AG04449 (cell line): Measurements from ENCODE around the gene KRTAP20-3.

Experiments used
- CTCF ChIA-PET: fragments of 350-600 bp; formaldehyde crosslinking; extraction: SDS; loops from one replicate; lab custom pipeline; 2021; ENCODE audit warnings: antibody characterized with exemption; lab: Yijun Ruan, JAX
- POLR2A ChIA-PET: fragments of 400-600, 350-600 bp; formaldehyde crosslinking; extraction: SDS; loops from one replicate; lab custom pipeline; 2020; ENCODE audit warnings: antibody characterized with exemption, inconsistent platforms; lab: Yijun Ruan, JAX
- DNase-seq: peaks from one replicate; pipeline ENCODE4 v3.0.0-alpha.2; 2010; ENCODE audit warnings: low read depth, low spot score
- H3K4me3 ChIP-seq: 2 replicates; pipeline ENCODE4 v1.5.1; 2011; ENCODE audit warnings: low read depth, mild to moderate bottlenecking, control low read depth, low read length
- CTCF ChIP-seq: IDR thresholded peaks from one replicate; pipeline ENCODE4 v1.5.1; 2011; ENCODE audit warnings: mild to moderate bottlenecking, moderate library complexity, low read length, control low read depth, inconsistent platforms; ENCODE audit not compliant: insufficient read depth; ENCODE audit errors: missing control alignments

Gene KRTAP20-3

GRCh38 chr21:30628109-30628508 lies 14.6 kb upstream of the KRTAP20-3 start:
- CTCF ChIA-PET: no interaction called here
- DNase-seq: no peak
- POLR2A ChIA-PET: no interaction called here
- TF ChIP-seq CTCF: no peak
- no peak overlapping the region for H3K4me3 ChIP-seq

- DNase-seq: no peak
- TF ChIP-seq CTCF: no peak
- no peak overlapping the region for H3K4me3 ChIP-seq
- ChIA-PET POLR2A (no interaction called here), CTCF (no interaction called here)
Measured at GRCh38 chr21:30629200-30629599, 13.5 kb upstream of the KRTAP20-3 start.

GRCh38 chr21:30634906-30635305 lies 7.8 kb upstream of the KRTAP20-3 start, which contains the start of gene KRTAP20-2:
Gene KRTAP20-2, plus strand, starts transcription at chr21:30635206. Its CDS starts 58 bp downstream, at chr21:30635264.
- POLR2A ChIA-PET: no interaction called here
- no peak for DNase-seq
- CTCF ChIA-PET: no interaction called here
- H3K4me3 ChIP-seq: no peak within 1 kb of the TSS
- no peak for TF ChIP-seq CTCF

- TF ChIP-seq CTCF: no peak
- POLR2A ChIA-PET: no interaction called here
- CTCF ChIA-PET: no interaction called here
- no peak overlapping the region for H3K4me3 ChIP-seq
- no peak for DNase-seq
Measured at GRCh38 chr21:30638686-30639085, 4.0 kb upstream of the KRTAP20-3 start.

GRCh38 chr21:30646904-30647414 lies 4.3 kb downstream of the KRTAP20-3 start:
- TF ChIP-seq CTCF: no peak
- no peak for DNase-seq
- CTCF ChIA-PET: no interaction called here
- no peak overlapping the region for H3K4me3 ChIP-seq
- POLR2A ChIA-PET: no interaction called here

GRCh38 chr21:30652891-30653290 lies 10.2 kb downstream of the KRTAP20-3 start:
- CTCF ChIA-PET: no interaction called here
- H3K4me3 ChIP-seq: no peak overlapping the region
- POLR2A ChIA-PET: no interaction called here
- no peak for DNase-seq
- no peak for TF ChIP-seq CTCF
